Activated CD4-positive, alpha-beta T cell treated with anti-CD3 and anti-CD28 coated beads, Interleukin-2, amount 10 ng/mL, durations not matched to agents 7 days and 5 days (primary cell): Measurements from ENCODE around the gene CPVL. TPM values are rescaled to one million over a fixed set of nuclear protein-coding genes. Genes with fewer than 3 reads are reported as not detected.
"Not testable (repeated sequence)": the region's sequence is repeated elsewhere in the genome, so short reads cannot be mapped to it uniquely, and the experiment has no call there.

Source experiments
- CTCF ChIA-PET: fragments of 350-600 bp; sonication (Branson Sonifier 250); formaldehyde crosslinking; loops from one replicate; lab custom pipeline; 2021; ENCODE audit warnings: antibody characterized with exemption; lab: Charles Lee
- POLR2A ChIA-PET: fragments of 350-600 bp; sonication (Branson Sonifier 250); formaldehyde crosslinking; loops from one replicate; lab custom pipeline; 2021; ENCODE audit warnings: antibody characterized with exemption; lab: Charles Lee
- DNase-seq: peaks from one replicate; pipeline ENCODE4 v3.0.0-alpha.2; 2020
- H3K27ac Mint-ChIP-seq: one replicate; pipeline ENCODE4 v1.8.0; 2021; ENCODE audit warnings: mild to moderate bottlenecking, moderate library complexity, mixed read lengths
- H3K27me3 Mint-ChIP-seq: one replicate; pipeline ENCODE4 v1.8.0; 2021; ENCODE audit warnings: mixed read lengths
- H3K36me3 Mint-ChIP-seq: one replicate; pipeline ENCODE4 v1.8.0; 2021; ENCODE audit warnings: low read depth, mixed read lengths
- H3K4me1 Mint-ChIP-seq: one replicate; pipeline ENCODE4 v1.8.0; 2021; ENCODE audit warnings: mixed read lengths
- H3K4me3 Mint-ChIP-seq: one replicate; pipeline ENCODE4 v1.8.0; 2021; ENCODE audit warnings: mild to moderate bottlenecking, moderate library complexity, mixed read lengths
- H3K9me3 Mint-ChIP-seq: one replicate; pipeline ENCODE4 v1.8.0; 2021; ENCODE audit warnings: mixed read lengths
- total RNA-seq, 2 experiments: library from RNA; stranded (reverse); gene quantifications; one replicate each; pipeline ENCODE4 v1.2.3, GENCODE V29; 2021

The CPVL gene
- total RNA-seq, 2 experiments from 2014 or later: not detected

DNA sequence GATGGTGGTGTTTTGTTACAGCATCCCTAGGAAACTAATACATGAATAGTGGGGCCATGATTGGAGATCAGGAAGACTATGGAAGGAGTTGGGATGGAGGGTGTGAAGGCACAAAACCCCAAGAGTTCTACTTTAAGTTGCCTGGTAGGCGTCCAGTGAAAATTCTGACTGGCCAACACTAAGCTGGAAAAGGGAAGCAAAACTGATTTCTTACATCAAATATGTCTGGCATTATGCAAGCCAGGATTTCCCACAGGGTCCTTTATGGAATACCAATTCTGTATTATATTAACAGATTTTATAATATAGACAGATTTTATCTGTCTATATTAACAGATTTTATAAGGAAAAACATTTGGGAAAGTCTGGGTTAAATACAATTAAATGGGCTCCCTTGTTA, 16.2 kb downstream of the CPVL start:
- no peaks in the 10 kb centered on the region for H3K9me3 Mint-ChIP-seq
- CTCF ChIA-PET: interaction anchor here (0.8 kb wide), 1 partner anchor 8 kb away, joined by 3 read pairs; no protein-coding TSS in a partner anchor

DNA sequence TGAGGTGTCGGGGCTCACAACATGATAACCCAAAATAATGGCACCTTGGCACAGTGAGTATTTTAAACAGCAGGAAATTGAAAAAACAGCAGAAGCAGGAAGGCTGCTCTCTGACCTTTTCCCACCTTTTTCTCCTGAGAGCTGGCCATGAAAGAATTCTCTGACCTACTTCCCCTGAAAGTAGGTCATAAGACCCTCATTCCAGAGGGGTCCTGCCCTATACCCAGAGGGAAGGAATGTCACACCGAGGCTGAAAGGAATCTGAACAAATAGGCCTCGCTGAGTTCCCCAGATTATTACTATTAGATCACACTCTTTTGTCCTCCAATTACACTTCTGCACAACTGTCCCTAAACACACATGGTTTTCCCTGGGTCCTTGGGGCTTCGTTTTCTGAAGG, 18.8 kb downstream of the CPVL start:
- DNase-seq: no peak
- ChIA-PET CTCF (interaction anchor here (1.0 kb wide), 1 partner anchor 14 kb away, joined by 3 read pairs; no protein-coding TSS in a partner anchor), POLR2A (no interaction called here)
- no peaks in the 10 kb centered on the region for H3K36me3 Mint-ChIP-seq
- H3K4me1 Mint-ChIP-seq: no peaks in the 10 kb centered on the region
- H3K9me3 Mint-ChIP-seq: no peaks in the 10 kb centered on the region
- H3K4me3 Mint-ChIP-seq: no peak overlapping the region
- peaks cover 6% of the 10 kb centered on the region for H3K27me3 Mint-ChIP-seq
- no peak overlapping the region for H3K27ac Mint-ChIP-seq

More for the DNA sequence above, 16.2 kb downstream of the CPVL start:
- DNase-seq: no peak
- peaks cover 13% of the 10 kb centered on the region for H3K27me3 Mint-ChIP-seq
- H3K4me3 Mint-ChIP-seq: no peak overlapping the region
- H3K36me3 Mint-ChIP-seq: no peaks in the 10 kb centered on the region
- H3K4me1 Mint-ChIP-seq: no peaks in the 10 kb centered on the region
- POLR2A ChIA-PET: no interaction called here
- H3K27ac Mint-ChIP-seq: no peak overlapping the region

DNA sequence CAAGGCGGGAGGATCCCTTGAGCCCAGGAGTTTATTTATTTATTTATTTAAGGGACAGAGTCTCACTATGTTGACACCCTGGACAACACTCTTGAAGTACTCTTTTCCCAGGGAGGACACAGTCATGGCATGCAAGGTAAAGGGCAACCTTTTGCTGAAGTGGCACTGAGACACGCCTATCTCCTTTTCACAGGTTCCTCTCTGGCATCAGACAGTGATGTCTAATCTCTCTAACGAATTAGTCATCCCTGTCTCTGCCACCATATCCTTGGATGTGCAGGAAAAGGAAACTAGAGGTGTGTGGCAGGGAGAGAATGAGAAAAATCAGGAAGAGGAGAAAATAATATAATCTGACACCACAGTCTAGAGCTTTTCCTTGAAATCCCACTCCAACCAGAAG, 19.5 kb downstream of the CPVL start:
- Mint-ChIP-seq H3K27me3 (peaks cover 6% of the 10 kb centered on the region), H3K36me3 (no peaks in the 10 kb centered on the region), H3K4me1 (no peaks in the 10 kb centered on the region), H3K27ac (no peak overlapping the region), H3K4me3 (no peak overlapping the region), H3K9me3 (no peaks in the 10 kb centered on the region)
- no peak for DNase-seq
- ChIA-PET CTCF (no interaction called here), POLR2A (no interaction called here)

DNA sequence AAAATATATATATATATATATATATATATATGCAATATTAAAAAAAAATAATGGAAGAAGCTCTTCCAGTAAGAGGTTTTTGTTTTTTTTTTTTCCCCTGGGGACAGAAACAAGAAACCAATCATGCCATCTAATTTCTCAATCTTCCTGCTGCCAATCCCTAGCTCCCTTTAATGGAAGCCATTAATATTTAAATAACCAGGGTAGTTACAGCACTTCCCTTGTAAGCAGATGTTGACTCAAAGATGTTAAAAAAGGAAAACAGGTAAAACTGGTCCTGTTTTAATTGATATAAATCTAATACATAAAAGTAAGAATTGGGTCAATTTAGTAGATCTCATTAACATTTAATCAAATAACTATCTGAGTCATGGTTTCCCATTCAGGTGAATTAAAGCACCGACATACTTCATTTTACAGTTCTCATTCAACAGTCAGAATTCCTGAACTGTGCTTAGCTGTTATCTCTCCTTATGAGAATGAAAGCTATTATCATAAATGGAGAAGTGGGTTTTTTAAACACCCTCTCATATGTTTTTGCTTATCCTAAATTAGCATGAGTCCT, 22.6 kb downstream of the CPVL start:
- Mint-ChIP-seq H3K27ac (no peak overlapping the region), H3K4me1 (no peaks in the 10 kb centered on the region), H3K4me3 (no peak overlapping the region), H3K27me3 (peaks cover 4% of the 10 kb centered on the region), H3K9me3 (no peaks in the 10 kb centered on the region), H3K36me3 (no peaks in the 10 kb centered on the region)
- no peak for DNase-seq
- CTCF ChIA-PET: interaction anchor here (0.6 to 1.3 kb wide), 2 partner anchors 17 to 87 kb away, joined by 4 to 6 read pairs; no protein-coding TSS in a partner anchor
- POLR2A ChIA-PET: no interaction called here

DNA sequence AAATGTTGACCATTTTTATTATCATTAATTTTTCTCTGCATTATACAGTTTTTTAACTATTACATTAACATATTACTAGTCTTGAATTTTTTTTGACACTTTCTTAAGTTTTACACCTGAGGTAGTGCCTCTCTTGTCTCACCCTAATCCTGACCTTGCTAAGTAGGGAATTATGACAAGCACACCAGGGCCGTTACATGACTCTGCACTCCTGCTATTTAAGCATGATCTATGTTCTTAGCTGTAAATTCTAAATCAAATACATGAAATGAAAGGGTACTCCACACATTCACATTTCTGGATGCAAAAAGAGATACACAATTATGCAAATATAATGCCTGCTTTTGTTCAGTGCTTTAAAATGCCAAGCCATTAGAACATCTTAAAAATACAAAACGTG, 23.6 kb downstream of the CPVL start:
- POLR2A ChIA-PET: no interaction called here
- Mint-ChIP-seq H3K9me3 (no peaks in the 10 kb centered on the region), H3K4me1 (no peaks in the 10 kb centered on the region)

DNA sequence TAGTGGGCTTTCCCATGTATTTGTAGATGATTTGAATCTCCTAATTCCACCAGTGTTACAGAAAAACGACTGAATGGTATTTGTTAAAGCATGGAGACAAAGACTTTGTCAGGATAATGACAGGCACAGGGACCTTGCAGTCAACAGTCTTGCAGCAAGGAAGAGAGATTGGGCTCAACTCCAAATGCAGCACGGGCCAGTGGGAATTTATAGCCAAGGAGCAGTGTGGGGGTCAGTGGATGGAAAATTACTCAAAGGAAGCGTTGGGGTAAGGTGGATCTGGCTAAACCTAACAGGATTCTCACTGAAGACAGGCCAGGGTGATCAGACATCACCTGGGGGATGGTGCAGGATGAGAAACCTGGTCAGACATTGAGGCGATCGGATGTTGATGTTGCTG, 24.3 kb downstream of the CPVL start:
- Mint-ChIP-seq H3K9me3 (no peaks in the 10 kb centered on the region), H3K27me3 (peaks cover 9% of the 10 kb centered on the region), H3K4me3 (no peak overlapping the region), H3K36me3 (no peaks in the 10 kb centered on the region), H3K27ac (no peak overlapping the region), H3K4me1 (no peaks in the 10 kb centered on the region)
- DNase-seq: no peak
- ChIA-PET CTCF (interaction anchor here (1.0 kb wide), 1 partner anchor 8 kb away, joined by 3 read pairs; no protein-coding TSS in a partner anchor), POLR2A (no interaction called here)

More for the DNA sequence above, 23.6 kb downstream of the CPVL start:
- Mint-ChIP-seq H3K36me3 (no peaks in the 10 kb centered on the region), H3K27me3 (peaks cover 5% of the 10 kb centered on the region), H3K27ac (no peak overlapping the region), H3K4me3 (no peak overlapping the region)
- CTCF ChIA-PET: interaction anchor here (1.0 to 1.3 kb wide), 2 partner anchors 8 to 16 kb away, joined by 3 to 4 read pairs; no protein-coding TSS in a partner anchor
- no peak for DNase-seq

DNA sequence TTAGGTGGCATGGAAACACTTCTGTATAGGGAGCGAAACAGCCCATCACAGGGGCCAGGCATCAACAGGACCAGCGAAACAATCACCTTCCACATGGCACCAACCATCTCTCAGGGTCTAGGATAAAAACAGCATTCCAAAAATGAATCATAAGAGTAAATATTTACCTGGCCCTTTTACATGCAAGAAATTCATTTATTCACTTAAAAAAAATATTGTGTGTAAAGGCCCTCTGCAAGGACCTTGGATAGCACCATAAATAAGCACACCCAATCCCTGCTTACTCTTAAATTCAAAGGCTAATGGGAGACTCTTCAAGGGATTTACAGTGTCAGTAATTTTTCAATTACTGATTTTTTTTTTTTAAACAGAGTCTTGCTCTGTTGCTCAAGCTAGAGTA, 25.4 kb downstream of the CPVL start:
- Mint-ChIP-seq H3K27me3 (peaks cover 15% of the 10 kb centered on the region), H3K36me3 (no peaks in the 10 kb centered on the region), H3K4me1 (no peaks in the 10 kb centered on the region), H3K4me3 (no peak overlapping the region), H3K27ac (no peak overlapping the region), H3K9me3 (no peaks in the 10 kb centered on the region)
- ChIA-PET CTCF (interaction anchor here (0.7 to 1.2 kb wide), 2 partner anchors 11 to 12 kb away, joined by 3 read pairs; no protein-coding TSS in a partner anchor), POLR2A (no interaction called here)
- DNase-seq: no peak

DNA sequence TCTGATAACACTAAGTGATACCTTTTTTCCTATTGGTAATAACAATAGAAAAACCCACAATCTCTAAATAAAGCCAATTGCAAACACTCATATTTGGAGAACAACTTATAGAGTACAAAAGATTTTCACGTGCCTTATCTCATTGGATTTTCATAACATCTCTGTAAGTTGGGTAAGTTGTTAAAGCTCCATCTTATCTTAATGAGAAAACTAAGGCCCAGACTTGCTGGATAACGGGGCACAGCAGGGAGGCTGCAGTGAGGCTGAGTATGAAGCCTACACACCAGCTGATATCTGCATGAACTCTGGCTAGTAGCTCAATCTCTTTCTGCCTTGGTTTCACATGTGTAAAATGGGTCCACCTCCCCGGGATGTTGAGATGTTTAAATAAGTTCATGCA, 26.8 kb downstream of the CPVL start:
- H3K4me3 Mint-ChIP-seq: no peak overlapping the region
- no peaks in the 10 kb centered on the region for H3K4me1 Mint-ChIP-seq
- CTCF ChIA-PET: interaction anchor here (0.5 kb wide), 1 partner anchor 806 kb away, joined by 3 read pairs; no protein-coding TSS in a partner anchor
- H3K9me3 Mint-ChIP-seq: no peaks in the 10 kb centered on the region
- no peaks in the 10 kb centered on the region for H3K36me3 Mint-ChIP-seq
- no peak for DNase-seq
- H3K27me3 Mint-ChIP-seq: peaks cover 25% of the 10 kb centered on the region
- POLR2A ChIA-PET: no interaction called here
- no peak overlapping the region for H3K27ac Mint-ChIP-seq

DNA sequence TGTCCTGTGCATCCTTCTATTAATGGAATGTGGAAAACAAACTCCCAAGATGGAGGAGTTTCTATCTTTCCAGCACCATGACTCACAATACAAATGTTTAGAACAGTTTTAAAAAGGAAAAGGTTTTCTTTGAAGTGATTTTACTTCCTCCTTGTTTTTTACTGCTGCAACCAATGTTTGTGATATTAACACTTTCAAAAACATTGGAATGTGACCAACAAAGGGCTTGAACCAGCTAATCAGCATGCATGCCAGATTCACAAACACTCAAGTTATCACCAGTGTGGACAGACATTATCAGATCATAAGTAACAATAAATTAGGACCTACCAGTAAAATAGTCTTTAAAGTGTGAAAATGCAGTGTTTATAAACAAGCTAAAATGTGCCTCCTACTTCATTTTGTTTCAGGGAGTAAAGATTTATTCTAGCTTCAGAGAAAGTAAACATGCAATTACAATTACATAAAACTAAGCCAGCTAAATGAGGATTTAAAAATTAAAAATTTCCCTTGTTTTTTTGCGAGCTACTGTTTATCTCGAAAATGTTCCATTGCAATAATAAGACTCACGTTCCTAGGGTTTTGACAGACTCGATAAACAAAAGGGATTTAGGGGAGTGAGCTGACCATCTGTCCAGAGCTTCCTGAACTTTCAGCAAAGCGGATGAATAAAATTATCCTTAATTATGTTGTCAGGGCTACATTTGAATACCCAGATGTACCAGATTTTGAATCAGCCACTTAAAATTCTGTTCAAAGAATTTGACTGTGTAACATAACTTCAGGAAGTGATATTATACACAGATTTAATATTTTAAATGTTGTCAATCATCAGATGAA, 29.8 kb downstream of the CPVL start:
- CTCF ChIA-PET: interaction anchor here (1.0 kb wide), 1 partner anchor 14 kb away, joined by 3 read pairs; no protein-coding TSS in a partner anchor

DNA sequence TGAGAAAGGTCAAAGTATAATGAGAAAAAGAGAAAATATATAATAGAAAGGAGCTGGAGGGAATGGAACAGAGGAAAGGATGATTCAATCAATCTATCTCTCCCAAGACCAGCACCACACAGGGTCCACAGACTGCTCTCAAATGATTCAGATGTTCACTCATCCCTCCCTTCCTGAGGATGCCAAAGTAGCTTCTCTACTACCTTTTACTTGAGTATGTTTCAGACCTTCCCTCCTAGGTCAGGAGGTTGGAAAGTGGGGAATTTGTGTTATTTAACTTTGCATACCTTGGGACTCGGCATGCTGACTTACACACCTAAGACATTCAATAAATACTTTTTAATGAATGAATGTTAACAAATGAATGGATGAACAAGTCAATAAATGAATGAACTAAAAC, 30.6 kb downstream of the CPVL start:
- Mint-ChIP-seq H3K27ac (no peak overlapping the region), H3K9me3 (no peaks in the 10 kb centered on the region), H3K4me1 (peaks cover 14% of the 10 kb centered on the region), H3K4me3 (no peak overlapping the region), H3K27me3 (peaks cover 31% of the 10 kb centered on the region), H3K36me3 (no peaks in the 10 kb centered on the region)
- DNase-seq: no peak
- ChIA-PET POLR2A (no interaction called here), CTCF (no interaction called here)

More for the DNA sequence above, 29.8 kb downstream of the CPVL start:
- Mint-ChIP-seq H3K27me3 (peaks cover 31% of the 10 kb centered on the region), H3K36me3 (no peaks in the 10 kb centered on the region), H3K4me3 (no peak overlapping the region), H3K4me1 (peaks cover 14% of the 10 kb centered on the region), H3K9me3 (no peaks in the 10 kb centered on the region), H3K27ac (no peak overlapping the region)
- DNase-seq: no peak
- POLR2A ChIA-PET: no interaction called here

DNA sequence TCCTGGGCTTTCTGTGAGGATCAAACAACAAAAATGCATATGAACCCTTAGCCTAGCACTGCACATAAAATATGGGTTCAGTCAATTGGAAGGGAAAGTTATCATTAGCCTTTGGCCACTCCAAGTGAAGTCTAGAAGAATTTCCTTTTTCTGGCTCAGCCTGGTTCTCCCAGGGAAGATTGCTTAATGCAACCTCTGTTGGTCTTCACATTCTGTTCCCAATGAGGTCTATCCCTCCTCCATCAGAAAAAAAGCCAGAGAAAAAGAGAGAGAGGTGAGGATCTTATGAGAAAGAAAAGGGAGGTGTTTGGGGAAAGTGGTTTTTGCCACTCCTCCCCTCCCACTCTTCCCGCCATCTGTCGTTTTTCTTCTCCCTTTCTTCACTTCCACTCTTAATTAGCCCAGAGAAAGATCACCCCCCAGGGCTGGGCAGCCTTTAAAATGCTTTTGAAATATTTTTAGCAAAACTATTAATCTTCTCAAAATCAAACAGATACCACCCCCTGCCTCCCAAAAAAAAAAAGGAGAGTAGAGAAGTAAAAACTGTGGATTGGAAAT, 31.1 kb downstream of the CPVL start:
- peaks cover 35% of the 10 kb centered on the region for H3K27me3 Mint-ChIP-seq
- ChIA-PET CTCF (interaction anchor here (0.6 kb wide), 1 partner anchor 34 kb away, joined by 3 read pairs; no protein-coding TSS in a partner anchor), POLR2A (no interaction called here)
- no peak overlapping the region for H3K4me3 Mint-ChIP-seq
- no peak for DNase-seq
- no peaks in the 10 kb centered on the region for H3K9me3 Mint-ChIP-seq
- peaks cover 14% of the 10 kb centered on the region for H3K4me1 Mint-ChIP-seq
- H3K36me3 Mint-ChIP-seq: no peaks in the 10 kb centered on the region
- no peak overlapping the region for H3K27ac Mint-ChIP-seq

DNA sequence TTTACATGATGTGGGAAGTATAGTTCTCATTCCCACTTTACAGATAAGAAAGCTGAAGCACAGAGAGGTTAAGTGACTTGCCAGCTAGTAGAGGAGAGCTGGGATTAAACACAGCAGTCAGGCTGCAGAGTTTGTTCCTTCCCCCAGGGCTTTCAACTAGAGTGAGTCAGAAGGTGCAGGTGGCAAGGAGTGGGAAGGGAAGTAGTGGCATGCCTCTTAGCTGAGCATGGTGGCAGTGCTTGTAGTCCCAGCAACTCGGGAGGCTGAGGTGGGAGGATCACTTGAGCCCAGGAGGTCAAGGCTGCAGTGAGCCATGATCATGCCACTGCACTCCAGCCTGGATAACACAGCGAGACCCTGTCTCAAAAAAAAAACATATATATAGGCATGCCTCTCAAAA, 32.1 kb downstream of the CPVL start:
- H3K36me3 Mint-ChIP-seq, POLR2A ChIA-PET, H3K4me3 Mint-ChIP-seq, H3K9me3 Mint-ChIP-seq, H3K27ac Mint-ChIP-seq, DNase-seq: not testable (repeated sequence)
- CTCF ChIA-PET: interaction anchor here (0.9 to 1.5 kb wide), 2 partner anchors 186 to 301 kb away, joined by 3 to 4 read pairs; no protein-coding TSS in a partner anchor
- Mint-ChIP-seq H3K4me1 (peaks cover 14% of the 10 kb centered on the region), H3K27me3 (peaks cover 41% of the 10 kb centered on the region)
